ENCODE data around the gene MSH6.

The MSH6 gene, protein sequence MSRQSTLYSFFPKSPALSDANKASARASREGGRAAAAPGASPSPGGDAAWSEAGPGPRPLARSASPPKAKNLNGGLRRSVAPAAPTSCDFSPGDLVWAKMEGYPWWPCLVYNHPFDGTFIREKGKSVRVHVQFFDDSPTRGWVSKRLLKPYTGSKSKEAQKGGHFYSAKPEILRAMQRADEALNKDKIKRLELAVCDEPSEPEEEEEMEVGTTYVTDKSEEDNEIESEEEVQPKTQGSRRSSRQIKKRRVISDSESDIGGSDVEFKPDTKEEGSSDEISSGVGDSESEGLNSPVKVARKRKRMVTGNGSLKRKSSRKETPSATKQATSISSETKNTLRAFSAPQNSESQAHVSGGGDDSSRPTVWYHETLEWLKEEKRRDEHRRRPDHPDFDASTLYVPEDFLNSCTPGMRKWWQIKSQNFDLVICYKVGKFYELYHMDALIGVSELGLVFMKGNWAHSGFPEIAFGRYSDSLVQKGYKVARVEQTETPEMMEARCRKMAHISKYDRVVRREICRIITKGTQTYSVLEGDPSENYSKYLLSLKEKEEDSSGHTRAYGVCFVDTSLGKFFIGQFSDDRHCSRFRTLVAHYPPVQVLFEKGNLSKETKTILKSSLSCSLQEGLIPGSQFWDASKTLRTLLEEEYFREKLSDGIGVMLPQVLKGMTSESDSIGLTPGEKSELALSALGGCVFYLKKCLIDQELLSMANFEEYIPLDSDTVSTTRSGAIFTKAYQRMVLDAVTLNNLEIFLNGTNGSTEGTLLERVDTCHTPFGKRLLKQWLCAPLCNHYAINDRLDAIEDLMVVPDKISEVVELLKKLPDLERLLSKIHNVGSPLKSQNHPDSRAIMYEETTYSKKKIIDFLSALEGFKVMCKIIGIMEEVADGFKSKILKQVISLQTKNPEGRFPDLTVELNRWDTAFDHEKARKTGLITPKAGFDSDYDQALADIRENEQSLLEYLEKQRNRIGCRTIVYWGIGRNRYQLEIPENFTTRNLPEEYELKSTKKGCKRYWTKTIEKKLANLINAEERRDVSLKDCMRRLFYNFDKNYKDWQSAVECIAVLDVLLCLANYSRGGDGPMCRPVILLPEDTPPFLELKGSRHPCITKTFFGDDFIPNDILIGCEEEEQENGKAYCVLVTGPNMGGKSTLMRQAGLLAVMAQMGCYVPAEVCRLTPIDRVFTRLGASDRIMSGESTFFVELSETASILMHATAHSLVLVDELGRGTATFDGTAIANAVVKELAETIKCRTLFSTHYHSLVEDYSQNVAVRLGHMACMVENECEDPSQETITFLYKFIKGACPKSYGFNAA (N-terminal part only)

DNA sequence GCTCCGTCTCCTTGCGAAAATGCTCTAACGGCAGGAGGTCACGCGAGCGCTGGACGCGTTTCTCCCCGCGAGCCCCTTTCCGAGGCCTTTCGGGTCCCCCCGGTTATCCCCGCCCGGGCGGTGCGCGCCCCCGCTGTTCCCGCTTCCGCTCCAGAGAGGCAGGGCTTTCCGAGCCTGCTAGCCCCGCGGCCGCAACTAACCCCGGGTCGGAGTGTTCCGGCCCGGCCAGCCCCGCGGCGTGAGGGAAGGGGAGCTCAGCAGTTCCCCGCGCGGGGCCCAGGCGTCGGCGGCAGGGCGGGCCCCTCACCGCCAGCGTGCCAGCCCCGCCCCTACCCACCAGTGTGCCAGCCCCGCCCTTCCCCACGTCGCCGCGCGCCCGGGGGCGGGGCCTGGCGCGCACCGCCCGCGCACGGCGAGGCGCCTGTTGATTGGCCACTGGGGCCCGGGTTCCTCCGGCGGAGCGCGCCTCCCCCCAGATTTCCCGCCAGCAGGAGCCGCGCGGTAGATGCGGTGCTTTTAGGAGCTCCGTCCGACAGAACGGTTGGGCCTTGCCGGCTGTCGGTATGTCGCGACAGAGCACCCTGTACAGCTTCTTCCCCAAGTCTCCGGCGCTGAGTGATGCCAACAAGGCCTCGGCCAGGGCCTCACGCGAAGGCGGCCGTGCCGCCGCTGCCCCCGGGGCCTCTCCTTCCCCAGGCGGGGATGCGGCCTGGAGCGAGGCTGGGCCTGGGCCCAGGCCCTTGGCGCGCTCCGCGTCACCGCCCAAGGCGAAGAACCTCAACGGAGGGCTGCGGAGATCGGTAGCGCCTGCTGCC, at the start of gene MSH6:
Gene MSH6 (plus strand): TSS at position 475 of the 815 bp plus-strand sequence. CDS start 89 bp downstream, at position 564.
- DNase-seq (ENCODE audit: low read depth), result peak; percentile 87

DNA sequence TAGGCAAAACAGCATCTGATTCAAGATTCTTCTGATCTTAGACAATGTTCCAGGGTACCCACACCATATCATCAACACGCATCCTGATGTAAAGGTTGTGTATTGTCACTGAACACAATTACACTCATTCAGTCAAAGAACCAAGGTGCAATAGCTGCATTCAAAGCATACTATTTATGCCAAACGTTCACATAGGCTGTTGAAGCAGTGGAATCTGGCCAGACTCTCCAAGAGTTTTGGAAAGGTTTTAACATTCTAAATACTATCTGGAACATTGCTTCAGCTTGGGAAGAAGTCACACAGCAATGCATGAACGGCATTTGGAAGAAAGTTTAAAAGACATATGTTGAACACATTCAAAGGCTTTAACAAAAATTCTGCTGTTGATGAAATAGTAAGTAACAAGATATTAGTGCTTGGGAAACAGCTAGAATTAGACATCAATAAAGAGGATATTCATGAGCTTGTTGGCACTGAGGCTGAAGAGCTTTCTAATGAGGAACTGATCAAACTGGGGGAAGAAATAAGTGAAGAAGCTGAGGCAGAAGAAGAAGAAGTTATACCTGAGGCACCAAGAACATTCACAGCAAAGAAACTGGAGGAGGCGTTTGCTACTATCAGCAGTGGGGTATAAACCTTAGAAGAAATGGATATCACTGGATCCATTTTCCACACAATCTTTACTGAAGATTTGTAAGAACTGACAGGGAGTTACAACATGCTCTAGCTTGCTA, 47.6 kb upstream of the MSH6 start:
- DNase-seq (ENCODE audit: low read depth), result no peak

DNA sequence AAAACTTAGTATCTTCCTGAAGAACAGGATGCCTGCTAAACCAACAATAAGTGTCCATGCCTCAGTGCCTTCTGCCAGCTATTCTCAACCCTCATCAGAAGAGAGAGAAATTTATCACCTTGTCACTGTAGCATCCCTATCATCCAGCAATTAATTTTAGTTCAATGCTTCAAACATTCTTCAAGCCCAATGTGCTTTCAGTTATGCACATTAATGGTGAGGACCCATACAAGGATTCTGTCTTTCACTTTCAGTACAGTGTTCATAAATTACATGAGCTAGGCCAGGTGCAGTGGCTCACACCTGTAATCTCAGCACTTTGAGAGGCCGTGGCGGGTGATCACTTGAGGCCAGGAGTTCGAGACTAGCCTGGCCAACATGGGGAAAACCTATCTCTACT, 47.0 kb upstream of the MSH6 start:
- DNase-seq (ENCODE audit: low read depth), result no peak

DNA sequence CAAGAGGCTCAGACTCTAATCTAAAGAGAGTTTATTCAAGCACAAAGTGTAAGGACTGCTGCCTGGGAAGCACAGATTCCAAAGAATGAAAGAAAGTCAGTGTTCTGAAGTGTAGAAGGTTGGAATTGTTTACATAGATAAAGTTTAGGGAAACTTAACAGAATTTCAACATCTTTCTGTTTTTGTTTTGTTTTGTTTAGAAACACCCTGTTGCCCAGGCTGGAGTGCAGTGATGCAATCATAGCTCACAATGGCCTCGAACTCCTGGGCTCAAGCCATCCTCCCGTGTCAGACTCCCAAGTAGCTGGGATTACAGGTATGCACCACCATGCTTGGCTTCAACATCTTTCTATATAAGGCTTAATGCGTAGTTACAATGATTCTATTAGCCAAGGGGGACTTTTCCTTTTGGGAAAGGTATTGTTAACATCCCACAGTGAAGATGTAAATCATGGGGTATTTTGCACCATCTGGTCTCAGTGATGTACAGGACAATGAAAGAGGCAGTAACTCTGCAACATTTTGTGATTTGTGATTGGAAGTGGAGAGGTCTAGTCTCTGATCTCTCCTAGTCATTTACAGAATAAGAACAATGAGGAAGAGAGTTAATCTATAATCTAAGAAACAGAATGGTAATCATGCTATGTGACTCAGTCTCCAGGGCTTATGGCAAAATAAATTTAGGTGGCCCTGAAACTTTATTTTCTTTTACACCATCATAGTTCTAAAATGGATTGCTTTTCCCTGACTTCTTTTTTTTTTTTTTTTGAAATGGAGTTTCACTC, 45.6 kb upstream of the MSH6 start:
- no peak for DNase-seq (ENCODE audit: low read depth)

DNA sequence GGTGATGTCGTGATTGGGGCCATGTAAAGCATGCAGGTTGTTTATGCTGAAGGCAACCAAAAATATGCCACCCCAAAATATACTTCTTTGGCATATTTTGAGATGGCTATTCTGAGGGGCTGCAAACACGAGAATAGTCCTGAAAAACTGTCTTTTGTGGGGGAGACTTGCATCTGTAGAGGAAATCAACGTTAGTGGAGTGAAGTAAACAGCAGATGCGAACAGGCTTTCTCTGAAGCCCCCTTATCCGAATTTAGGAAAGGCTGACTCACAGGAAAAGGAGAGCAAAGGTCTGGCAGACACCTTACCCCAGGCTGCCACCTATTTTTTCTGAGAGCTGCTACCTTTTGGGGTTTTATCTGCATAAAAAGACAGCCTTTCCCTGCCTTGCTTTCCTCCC, 44.6 kb upstream of the MSH6 start:
- no peak for DNase-seq (ENCODE audit: low read depth)

DNA sequence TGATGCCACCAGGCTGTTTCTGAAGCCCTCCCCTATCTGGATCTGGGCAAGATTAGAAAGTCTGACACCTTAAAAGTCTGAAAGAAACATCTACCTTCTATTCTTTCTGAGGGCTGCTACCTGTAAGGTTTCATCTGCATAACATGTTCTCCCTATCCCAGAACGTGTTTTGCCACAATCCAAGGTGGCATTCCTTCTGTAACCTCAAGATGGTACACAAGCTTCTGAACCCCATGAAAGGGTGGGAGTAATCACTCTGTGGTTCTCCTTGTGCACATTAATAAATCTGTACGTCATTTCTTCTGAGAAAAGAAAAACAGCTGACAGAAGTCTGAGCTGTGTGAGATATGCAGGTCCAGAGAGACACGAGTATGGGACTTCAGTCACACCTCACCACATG, 41.8 kb upstream of the MSH6 start:
- no peak for DNase-seq (ENCODE audit: low read depth)

DNA sequence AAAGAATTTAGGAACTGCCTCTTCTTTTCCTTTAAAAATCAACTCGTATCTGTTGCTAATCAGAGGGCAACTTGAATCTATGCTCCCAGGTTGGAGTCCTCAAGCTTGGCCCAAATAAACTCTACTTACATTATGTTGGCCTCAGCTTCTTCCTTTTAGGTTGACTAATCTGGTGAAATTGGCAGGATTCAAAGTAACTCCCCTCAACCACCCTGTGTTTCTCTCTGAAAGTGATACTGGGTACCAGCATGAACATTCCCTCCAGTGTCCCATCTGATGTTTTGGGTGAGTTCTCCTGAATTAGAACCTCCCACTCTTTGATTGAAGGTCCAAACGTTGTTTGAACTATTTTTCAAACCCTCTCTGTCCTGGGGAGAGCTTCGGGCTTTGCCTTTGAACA, 41.3 kb upstream of the MSH6 start:
- no peak for DNase-seq (ENCODE audit: low read depth)

DNA sequence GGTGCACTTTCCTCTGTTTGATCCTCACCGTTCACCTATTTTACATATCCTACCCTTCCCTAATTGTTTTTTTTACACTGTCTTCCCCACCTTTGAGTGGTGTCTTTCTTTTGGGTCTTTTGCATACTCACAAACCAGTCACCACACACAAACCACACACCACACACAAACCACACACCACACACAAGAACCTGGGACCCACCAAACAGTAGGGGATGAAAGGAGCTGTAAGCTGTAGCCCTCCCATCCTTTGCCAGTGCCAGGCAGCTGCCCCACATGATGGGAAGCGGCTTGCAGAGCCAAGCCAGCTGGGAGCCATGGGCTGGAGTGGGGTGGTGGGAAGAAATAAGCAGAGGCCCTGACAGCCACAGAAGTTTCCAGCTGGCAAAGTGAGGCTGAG, 38.9 kb upstream of the MSH6 start:
- DNase-seq (ENCODE audit: low read depth), result no peak

DNA sequence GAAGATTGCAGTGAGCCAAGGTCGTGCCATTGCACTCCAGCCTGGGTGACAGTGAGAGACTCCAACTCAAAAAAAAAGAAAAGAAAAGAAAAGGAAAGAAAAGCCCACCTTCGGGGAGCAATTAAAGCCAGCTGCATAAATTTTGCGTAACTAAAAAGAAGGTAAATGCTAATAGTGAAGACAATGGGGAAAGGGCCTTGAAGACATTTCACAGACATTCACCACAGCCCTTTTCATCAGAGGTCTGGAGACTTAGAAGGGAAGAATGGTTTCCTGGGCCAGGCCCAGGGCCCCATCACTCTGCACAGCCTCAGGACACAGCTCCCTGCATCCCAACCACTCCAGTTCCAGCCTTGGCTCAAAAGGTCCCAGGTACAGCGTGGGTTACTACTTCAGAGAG, 35.1 kb upstream of the MSH6 start:
- no peak for DNase-seq (ENCODE audit: low read depth)

DNA sequence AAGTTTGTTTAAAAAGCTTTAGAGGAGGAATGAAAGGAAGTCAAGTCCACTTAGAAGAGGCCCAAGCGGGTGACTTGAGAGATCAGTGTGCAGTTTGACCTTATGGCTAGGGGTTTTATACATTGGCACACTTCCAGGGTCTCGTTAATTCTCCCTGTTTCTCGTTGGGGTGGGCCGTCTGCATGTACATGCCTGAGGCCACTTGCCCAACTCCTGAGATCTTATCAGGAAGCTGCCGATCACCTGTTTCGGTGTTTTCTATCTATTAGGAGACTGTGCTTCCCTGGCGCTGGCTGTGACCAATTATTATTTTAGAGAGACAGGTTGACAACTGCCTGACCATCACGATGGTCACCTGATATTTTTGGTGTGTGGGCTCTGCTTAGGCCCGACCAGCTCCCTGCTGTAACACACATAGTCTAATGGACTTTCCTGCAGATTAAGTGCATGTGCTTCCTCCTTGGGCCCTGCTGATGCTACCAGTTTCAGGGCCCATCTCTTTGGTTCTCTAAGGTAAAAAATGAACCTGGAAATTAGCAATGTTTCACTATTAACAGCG, 31.0 kb upstream of the MSH6 start:
- no peak for DNase-seq (ENCODE audit: low read depth)

DNA sequence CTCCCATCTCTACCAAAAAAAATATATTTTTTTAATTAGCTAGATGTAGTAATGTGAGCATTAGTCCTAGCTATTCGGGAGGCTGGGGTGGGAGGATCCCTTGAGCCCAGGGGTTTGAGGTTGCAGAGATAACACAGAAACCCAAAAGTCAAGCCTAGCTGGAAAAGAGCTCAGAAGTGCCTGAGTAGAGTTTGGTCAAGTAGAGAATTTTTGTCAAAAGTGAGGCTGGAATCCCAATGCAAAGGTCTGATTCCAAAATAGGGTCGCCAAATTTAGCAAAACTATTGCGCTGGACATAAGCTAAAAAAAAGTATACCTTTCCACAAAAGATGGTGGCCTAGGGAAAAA, 15.5 kb upstream of the MSH6 start:
- DNase-seq (ENCODE audit: low read depth), result no peak

DNA sequence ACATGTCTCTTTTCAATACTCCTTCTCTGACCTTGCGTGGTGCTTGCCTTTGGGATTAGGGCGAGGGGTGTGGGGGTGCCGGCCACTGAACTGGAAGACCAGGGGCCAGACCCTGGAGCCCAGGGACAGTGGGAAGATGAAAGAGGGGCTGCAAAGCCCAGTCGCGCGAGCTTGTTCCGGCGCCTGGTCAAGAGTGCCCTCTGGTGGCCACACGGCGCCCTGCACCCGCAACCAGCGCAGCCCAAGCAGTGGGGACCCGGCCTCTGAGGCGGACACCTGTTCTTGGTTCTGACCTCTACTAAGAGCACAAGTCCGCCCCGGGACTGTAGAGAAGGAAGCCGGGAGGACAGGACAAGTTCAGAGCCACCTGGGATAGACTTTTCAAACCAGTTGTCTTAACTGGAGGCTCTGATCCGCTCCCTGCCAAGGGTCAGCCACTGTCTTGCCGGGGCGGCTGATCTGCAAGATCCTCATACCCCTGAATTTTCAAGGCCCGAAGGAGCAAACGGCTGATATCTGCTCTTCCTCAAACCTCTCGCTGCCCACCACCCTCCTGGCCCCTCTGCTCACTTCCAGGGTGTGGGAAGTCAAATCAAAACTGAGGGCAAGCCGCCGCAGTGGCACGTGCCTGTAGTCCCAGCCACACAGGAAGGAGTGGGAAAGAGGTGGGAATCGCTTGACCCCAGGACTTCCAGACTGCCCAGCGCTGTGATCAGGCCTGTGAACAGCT, 14.9 kb upstream of the MSH6 start:
- DNase-seq (ENCODE audit: low read depth), result peak; percentile 48

DNA sequence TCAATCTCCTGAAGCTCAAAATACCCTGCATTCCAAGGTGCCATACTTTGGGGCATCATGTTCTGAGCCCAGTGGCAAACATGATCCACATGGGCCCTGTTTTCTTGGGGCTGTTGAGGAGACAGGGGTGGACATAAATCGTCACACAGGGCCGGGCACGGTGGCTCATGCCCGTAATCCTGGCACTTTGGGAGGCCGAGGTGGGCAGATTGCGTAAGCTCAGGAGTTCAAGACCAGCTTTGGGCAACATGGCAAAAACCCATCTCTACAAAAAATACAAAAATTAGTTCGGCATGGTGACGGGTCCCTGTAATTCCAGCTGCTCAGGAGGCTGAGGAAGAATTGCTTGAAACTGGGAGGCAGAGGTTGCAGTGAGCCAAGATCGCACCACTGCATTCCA, 13.6 kb upstream of the MSH6 start:
- no peak for DNase-seq (ENCODE audit: low read depth)

DNA sequence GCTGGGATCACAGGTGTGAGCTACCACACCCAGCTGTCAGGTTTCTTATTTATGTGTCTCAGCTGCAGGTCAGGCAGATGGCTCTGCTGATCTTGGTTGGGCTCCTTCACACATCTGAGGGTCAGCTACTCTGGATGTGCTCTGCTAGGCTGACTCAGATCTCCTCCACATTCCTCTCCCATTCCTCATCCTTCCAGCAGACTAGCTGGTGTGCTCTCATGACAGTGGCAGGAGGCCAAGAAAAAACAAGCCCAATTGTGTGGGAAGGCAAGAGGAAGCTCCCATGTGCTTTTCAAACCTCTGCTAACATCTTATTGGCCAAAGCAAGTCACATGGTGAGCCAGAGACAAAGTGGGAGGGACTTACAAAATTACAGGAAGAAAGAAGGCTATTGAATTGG, 11.7 kb upstream of the MSH6 start:
- no peak for DNase-seq (ENCODE audit: low read depth)

DNA sequence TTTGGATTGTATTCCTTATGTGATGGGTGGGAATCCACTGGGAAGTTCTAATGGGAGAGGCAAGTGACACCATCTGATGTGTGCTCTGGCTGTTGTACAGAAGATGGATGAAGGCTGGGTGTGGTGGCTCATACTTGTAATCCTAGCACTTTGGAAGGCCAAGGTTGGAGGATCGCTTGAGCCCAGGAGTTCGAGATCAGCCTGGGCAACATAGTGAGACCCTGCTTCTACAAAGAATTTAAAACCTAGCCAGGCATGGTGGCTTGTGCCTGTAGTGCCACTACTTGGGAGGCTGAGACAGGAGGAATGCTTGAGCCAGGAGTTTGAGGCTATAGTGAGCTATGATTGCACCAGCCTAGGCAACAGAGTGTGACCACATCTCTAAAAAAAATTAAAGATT, 10.6 kb upstream of the MSH6 start:
- DNase-seq (ENCODE audit: low read depth), result no peak

DNA sequence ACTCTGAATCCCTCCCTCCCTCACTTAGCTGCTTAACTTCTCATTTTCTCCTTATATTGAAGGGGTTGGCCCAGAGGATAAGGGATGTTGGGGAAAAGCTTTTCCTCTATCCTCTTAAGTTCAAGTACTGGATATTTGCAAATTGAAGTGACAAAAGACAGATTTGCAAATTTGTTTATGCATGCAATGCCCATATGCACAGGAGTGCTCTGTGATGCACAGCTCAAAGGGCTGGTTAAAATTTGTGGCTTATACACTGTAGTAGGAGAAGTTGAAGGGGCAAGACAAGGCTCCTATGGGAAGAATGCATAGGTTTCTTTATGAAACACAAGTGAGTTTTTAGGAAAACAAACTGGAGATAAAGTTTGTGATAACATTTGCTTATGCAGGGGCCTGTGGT, 8.4 kb upstream of the MSH6 start:
- DNase-seq (ENCODE audit: low read depth), result no peak

DNA sequence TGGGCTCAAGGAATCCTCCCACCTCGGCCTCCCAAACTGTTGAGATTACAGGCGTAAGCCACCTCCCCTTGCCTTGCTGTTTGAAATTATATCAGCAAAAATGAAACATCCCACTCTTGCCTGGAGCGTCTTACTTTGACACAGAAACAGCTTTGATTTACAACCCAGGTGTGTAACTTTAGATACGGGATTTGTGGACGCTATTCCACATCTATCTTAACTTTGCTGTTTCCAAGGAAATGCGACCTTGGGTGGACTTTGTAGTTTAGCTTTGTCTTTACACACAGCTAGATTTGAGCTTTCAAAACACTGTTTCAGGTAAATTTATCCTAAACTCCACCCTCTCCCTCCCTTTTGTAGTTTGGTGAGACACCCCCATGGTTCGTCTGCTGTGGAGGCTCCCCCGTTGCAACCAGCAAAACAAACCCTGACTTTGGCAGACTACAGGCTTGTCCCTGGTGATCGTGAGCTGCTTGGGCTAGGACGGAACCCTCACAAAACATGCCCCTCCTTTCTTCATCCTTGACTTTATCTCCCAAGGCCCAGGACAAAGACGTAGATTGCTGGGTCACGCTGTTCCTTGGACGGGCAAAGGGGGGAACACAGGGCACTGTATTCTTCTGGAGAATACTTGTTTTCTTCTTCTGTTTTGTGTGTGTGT, 5.5 kb upstream of the MSH6 start:
- DNase-seq (ENCODE audit: low read depth), result no peak

DNA sequence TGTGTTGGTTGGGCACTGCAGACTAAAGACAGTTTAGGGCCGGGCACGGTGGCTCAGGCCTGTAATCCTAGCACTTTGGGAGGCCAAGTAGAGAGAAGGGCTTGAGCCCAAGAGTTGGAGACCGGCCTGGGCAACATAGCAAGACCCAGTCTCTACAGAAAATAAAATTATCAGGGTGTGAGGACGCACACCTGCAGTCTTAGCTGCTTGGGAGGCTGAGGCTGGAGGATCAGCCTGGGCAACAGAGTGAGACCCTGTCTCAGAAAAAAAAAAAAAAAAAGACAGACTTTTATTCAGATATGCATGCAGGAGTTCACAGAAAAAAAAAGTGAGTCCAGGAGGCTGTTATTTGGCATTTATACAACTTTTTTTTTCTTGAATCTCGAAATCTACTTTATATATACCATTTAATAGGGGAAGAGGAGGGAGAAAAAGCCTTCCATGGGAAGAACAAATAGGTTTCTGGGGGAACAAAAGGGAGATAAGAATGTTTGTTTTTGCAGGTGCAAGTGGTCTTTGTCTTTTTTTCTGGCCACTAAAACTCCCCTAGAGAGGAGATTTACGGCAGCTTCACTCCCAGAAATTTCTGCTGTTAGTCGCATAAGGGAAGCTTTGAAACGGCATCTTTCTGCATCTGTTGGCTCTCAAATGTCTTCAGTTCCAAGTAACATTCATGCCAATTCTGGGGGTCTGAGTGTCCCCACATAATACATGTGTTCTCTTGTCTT, 4.1 kb upstream of the MSH6 start:
- DNase-seq (ENCODE audit: low read depth), result no peak
